Hepatocyte (in vitro differentiated cells): ENCODE measurements around the gene TM9SF4.

Experiments used
- CTCF ChIP-seq: fragments of 200-600 bp; sonication (generic); IDR thresholded peaks from 2 replicates; pipeline ENCODE4 v1.5.1; 2016; ENCODE audit warnings: antibody characterized with exemption, mild to moderate bottlenecking; ENCODE audit not compliant: poor library complexity
- EZH2 ChIP-seq: fragments of 200-600 bp; sonication (generic); IDR thresholded peaks from 2 replicates; pipeline ENCODE4 v1.6.1; 2016; ENCODE audit warnings: antibody characterized with exemption, mild to moderate bottlenecking, borderline replicate concordance
- EZH2phosphoT487 ChIP-seq: fragments of 200-600 bp; sonication (generic); IDR thresholded peaks from one replicate; pipeline ENCODE4 v1.6.1; 2018; ENCODE audit warnings: antibody characterized with exemption, mild to moderate bottlenecking, low read depth, moderate library complexity; ENCODE audit not compliant: unreplicated experiment, severe bottlenecking

GRCh38 chr20:32132911-32133549 lies 23.5 kb downstream of the TM9SF4 start:
- TF ChIP-seq CTCF (no peak), EZH2 (no peak), EZH2phosphoT487 (no peak)
